ES-I3 (cell line): ENCODE measurements around the gene ATG16L1.

ENCODE experiments used
- H3K36me3 ChIP-seq: 2 replicates; pipeline ENCODE4 v1.6.1; 2013; ENCODE audit warnings: mild to moderate bottlenecking, low read length, control low read depth, moderate library complexity; ENCODE audit not compliant: insufficient read depth
- H3K4me1 ChIP-seq: 2 replicates; pipeline ENCODE4 v1.6.1; 2013; ENCODE audit warnings: mild to moderate bottlenecking, control low read depth, low read length; ENCODE audit not compliant: insufficient read depth
- H3K9ac ChIP-seq: 2 replicates; pipeline ENCODE4 v1.6.1; 2013; ENCODE audit warnings: low read depth, mild to moderate bottlenecking, low read length, moderate library complexity
- H3K9me3 ChIP-seq: 2 replicates; pipeline ENCODE4 v1.6.1; 2013; ENCODE audit warnings: mild to moderate bottlenecking, low read length, moderate library complexity; ENCODE audit not compliant: control insufficient read depth, insufficient read depth

The ATG16L1 gene

DNA sequence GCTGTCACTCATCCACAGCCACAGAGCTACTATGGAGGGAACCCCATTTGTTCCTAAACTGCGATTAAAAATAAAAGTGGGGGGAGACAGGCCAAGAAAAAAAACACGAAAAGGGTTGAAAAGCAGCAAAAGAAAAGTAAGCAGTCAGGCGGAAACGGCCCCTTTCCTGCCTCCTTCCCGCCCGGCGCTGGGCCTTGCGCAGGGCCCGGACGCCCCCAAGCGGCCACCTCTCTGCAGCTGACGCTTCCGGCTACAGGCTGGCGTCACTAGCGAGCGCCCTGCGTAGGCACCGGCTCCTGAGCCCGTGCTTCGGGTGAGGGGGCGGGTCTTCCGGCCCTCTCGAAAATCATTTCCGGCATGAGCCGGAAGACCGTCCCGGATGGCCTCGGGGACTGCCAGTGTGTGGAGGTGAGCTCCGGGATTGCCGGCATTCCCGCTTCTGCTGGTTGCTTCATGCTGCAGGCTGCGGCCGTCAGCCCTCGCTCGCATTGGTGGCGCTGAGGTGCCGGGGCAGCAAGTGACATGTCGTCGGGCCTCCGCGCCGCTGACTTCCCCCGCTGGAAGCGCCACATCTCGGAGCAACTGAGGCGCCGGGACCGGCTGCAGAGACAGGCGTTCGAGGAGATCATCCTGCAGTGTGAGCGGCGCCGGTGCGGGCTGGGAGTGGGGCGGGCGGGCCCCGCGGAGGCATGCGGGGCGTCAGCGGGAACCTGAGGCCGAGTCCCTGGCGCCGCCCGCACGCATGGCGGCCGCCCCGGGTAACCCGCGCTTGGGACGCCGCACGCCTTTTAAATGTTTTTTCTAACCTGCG lies at the start of gene ATG16L1:
ATG16L1 (plus strand) TSS at position 368 of the 811 bp plus-strand sequence; CDS start at position 523, 155 bp downstream.
- Histone ChIP-seq H3K36me3 (peaks cover 7% of the 10 kb centered on the region), H3K9me3 (peaks cover 4% of the 10 kb centered on the region; the same call in 1 of the 2 replicates), H3K9ac (peak within 1 kb of the TSS; percentile 95), H3K4me1 (peaks cover 4% of the 10 kb centered on the region)

DNA sequence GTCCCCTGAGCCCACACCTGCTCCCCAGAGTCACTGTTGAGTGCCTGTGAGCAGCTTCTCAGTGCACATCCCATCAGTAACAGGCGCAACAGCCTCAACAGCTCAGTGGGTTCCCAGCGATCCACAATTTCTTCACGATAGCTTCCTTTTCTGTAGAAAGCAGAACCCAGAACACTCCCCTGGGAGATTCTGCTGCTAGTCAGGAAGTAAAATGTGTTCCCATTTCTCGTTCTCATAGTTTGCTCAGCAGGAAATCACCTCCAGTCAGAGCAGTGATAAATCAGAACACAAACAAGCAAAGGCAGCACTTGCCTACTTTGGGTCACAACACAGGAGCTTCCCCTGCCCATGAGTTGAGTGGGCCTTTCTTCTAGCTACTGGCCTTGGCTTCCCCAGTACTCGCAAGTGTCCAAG lies 48.9 kb upstream of the ATG16L1 start:
- Histone ChIP-seq H3K36me3 (no peaks in the 10 kb centered on the region), H3K9ac (no peak overlapping the region), H3K9me3 (no peaks in the 10 kb centered on the region; the same call in 1 of the 2 replicates), H3K4me1 (no peaks in the 10 kb centered on the region)

DNA sequence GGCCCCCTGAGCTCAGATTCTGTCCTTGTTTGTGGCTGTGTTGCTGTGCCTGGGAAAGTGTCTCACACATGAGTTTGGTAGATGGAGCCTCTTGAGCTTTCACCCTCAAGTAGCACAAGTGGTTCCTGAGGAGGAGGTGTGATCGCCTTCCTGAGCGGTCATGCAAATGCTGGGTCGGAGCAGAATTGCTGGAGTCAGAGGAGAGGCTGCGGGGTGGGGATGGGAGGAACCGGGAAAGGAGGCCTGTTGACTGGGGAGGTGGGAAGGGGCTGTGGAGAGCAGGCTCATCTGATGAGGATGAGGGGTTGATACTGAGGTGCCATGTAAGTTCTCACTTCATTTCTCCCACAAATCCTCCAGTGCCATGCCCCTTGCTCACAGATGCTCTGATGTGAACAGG lies 48.4 kb upstream of the ATG16L1 start:
- H3K9ac ChIP-seq, result no peak overlapping the region
- no peaks in the 10 kb centered on the region; the same call in 1 of the 2 replicates for H3K9me3 ChIP-seq
- H3K4me1 ChIP-seq, result no peaks in the 10 kb centered on the region; the same call in 1 of the 2 replicates
- H3K36me3 ChIP-seq, result no peaks in the 10 kb centered on the region

DNA sequence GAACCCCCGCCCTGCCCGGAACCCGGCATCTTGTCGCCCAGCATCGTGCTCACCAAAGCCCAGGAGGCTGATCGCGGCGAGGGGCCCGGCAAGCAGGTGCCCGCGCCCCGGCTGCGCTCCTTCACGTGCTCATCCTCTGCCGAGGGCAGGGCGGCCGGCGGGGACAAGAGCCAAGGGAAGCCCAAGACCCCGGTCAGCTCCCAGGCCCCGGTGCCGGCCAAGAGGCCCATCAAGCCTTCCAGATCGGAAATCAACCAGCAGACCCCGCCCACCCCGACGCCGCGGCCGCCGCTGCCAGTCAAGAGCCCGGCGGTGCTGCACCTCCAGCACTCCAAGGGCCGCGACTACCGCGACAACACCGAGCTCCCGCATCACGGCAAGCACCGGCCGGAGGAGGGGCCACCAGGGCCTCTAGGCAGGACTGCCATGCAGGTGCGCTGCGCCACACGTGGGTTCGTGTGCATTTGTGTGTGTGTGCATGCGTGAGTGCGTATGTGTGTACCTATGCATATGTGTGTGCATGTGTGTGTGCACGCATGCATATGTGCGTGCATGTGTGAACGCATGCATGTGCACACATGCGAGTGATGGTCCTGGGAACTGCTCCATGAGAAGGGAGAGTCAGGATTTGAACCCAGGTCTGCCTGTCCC lies 47.1 kb upstream of the ATG16L1 start:
- peaks cover 11% of the 10 kb centered on the region for H3K4me1 ChIP-seq
- no peaks in the 10 kb centered on the region for H3K36me3 ChIP-seq
- no peaks in the 10 kb centered on the region; the same call in 1 of the 2 replicates for H3K9me3 ChIP-seq
- H3K9ac ChIP-seq, result no peak overlapping the region

DNA sequence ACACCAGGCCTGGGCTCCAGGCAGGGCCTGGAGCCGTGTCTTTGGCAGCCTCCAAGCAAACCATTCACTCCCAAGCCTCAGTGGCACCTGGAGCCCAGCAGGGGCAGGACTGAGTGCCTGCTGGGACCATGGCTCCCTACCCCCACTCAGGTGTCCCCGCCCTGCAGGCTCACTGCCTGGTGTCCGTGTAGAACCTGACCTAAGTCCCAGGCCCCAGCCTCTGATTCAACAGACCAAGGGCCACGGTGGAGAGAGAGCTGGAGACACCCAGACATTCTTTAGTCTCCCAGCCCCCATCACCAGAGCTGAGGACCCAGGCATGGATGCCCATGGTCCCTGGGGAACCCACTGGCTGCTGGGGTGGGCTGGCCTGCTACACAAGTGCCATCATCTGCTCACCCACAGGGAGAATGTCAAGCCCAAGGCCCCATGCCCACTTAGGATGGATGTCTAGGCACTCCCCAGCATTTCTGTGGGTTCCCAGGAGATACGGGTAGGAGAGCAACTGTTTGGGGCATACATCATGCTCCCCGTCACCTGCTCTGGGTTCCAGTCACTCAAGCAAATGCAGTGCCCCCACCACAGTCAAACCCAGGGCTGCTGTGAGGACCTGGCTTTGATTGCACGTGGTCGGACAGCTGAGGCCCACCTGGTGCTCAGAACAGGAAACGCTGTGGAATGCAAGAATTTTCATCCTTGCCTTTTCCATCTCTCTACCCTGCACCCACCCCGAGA lies 42.9 kb upstream of the ATG16L1 start:
- no peaks in the 10 kb centered on the region for H3K36me3 ChIP-seq
- H3K4me1 ChIP-seq, result peaks cover 29% of the 10 kb centered on the region
- no peaks in the 10 kb centered on the region for H3K9me3 ChIP-seq
- H3K9ac ChIP-seq, result no peak overlapping the region

DNA sequence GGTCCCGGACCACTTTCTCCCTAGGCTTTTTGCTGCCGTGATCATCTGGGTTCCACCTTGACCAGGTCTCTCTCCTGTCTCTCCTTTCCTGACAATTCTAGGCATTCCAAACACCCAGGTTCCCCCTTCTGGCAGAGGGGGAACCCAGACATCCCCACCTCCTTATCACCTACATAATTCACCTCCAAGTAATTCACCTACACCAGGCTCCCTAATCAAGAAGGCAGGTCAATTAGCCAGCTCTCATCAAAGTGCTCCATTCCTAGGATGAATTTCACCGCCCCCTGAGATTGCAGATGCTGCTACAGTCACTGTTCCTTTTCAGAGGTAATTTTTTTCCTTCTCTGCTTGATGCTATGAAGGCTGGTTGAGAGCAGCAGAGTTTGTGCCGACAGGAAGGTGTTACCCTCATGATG lies 42.3 kb upstream of the ATG16L1 start:
- H3K4me1 ChIP-seq, result peaks cover 29% of the 10 kb centered on the region
- H3K9me3 ChIP-seq, result no peaks in the 10 kb centered on the region
- H3K9ac ChIP-seq, result no peak overlapping the region
- H3K36me3 ChIP-seq, result no peaks in the 10 kb centered on the region

DNA sequence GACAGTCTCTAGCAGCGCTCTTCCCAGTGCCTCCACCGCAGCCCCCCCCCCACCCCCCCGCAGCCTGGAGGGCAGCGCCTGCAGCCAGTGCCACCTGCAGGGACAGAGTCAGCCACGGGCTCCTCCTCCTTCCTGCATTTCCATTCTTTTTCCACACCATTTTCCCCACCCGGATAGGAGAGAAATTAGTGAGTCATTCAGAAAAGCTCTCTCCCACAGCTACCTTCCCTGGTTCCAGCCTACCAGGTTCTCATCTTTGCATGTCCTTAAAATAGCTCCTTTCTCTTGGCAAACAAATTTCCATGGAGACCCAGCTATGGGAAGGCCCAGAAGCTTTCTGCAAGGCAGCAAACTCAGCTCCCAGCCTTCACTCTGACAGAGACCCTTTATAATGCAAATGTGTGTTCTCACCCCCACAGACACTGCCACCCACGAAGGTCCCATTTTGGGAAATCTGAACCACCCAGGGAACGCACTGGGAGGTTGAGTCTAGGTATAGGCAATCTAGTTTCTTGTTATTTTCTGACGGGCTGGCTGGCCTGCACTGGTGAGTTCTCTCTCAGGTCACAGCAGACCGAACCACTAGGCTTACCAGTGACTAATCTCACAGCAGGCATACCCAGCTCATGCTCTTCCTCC lies 41.8 kb upstream of the ATG16L1 start:
- Histone ChIP-seq H3K9ac (no peak overlapping the region; the same call in 1 of the 2 replicates), H3K36me3 (no peaks in the 10 kb centered on the region), H3K9me3 (no peaks in the 10 kb centered on the region), H3K4me1 (peaks cover 29% of the 10 kb centered on the region)

DNA sequence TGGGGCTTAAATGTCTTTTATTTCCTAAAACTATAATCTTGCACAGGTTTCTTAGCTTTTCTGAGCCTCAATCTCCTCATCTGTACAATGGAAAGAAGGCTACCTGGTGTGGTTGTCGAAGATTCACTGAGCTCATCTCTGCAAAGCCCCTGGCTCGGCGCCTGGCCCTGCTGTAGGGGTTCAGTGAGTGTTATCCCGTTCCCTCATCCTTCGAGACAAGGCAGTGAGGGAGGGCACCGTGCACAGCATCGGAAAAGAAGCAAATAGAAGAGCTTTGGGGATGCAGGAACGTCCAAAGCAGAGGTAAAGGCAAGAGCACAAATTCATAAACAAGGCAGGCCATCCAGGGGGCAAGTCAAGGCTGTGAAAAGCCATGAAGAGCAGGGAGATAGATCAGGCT lies 41.2 kb upstream of the ATG16L1 start:
- Histone ChIP-seq H3K36me3 (no peaks in the 10 kb centered on the region), H3K9ac (no peak overlapping the region), H3K9me3 (no peaks in the 10 kb centered on the region), H3K4me1 (peaks cover 29% of the 10 kb centered on the region)

DNA sequence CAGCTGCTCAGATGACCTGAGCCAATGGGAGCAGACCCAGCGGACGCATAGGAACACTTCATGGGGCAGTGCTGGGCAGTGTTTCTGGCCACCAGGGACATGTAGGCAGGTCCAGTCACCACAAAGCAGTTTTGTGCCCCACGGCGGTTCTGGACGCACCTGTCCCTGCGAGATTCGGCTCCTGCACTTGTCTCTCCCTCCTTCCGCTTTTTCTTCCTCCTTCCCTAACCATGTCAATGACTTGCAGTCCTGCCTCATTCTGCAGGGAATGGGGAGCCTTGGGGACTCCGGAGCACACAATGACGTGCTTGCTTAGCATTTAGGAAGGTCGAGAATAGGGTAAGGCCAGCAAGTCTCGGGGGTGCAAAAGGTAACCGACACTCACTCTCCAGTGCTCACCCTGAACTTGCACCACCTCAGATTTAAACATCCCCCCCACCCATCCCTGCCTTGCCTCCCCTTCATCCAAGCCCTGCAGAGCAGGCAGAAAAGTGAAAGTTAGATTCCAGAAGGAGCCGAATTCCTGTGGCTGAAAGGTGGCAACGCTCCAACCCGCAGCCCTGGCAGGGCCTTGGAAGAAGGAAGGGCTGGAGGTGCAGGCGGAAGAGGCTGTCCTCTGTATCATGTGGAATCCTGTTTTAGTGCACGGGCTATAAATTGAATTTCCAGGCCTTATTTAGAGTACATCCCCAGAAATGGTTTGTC lies 40.5 kb upstream of the ATG16L1 start:
- H3K9me3 ChIP-seq, result no peaks in the 10 kb centered on the region
- peaks cover 29% of the 10 kb centered on the region for H3K4me1 ChIP-seq
- H3K36me3 ChIP-seq, result no peaks in the 10 kb centered on the region
- no peak overlapping the region for H3K9ac ChIP-seq

DNA sequence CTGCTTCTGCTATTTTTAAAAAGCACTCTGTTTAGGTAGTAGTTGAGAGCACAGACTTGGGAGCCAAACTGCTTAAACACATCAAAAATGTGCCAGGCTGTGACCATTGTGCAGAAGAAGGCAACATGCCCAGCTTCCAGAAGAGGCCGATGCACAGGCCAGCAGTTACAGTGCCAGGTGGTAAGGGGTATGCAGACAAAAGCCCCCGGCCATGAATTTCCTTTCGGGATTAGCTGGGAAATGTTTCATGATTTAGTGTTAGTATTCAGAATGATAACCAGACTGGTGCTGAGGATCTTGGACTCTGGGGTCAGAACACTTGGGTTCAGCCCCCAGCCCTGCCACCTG lies 40.0 kb upstream of the ATG16L1 start:
- H3K9me3 ChIP-seq, result no peaks in the 10 kb centered on the region
- no peaks in the 10 kb centered on the region for H3K36me3 ChIP-seq
- H3K9ac ChIP-seq, result no peak overlapping the region
- peaks cover 29% of the 10 kb centered on the region for H3K4me1 ChIP-seq

DNA sequence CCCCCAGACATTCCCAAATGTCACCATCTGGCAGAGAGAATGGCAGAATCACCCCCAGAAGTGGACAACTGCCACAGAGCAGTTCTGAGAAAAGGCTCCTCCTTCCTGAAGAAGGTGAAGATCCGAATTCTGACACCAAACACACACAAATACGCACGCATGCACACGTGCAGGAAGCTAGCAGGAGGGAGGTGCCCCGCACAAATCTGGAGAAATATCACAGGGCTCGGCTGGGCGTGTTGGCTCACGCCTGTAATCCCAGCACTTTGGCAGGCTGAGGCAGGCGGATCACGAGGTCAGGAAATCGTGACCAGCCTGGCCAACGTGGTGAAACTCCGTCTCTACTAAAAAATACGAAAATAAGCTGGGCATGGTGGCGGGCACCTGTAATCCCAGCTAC lies 38.5 kb upstream of the ATG16L1 start:
- no peaks in the 10 kb centered on the region for H3K36me3 ChIP-seq
- H3K9me3 ChIP-seq, result no peaks in the 10 kb centered on the region
- no peak overlapping the region for H3K9ac ChIP-seq
- H3K4me1 ChIP-seq, result peaks cover 29% of the 10 kb centered on the region

DNA sequence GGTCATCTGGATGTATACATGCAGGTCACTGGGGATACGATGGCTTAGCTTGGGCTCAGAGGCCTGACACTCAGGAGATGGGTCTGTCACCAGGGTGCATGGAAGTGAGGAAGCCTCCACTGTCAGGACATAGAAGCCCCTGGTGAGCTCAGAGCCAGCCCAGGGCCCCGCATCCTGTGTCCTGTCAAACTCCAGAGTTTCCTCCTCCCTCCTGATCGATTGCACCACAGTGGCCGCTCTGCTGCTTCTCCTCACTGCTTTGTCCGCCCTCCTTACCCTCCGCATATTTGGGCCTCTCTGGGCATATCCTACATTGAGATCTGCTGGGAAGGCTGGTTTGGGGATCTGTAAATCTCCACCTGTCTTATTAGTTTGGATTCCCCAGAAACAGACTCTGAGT lies 37.5 kb upstream of the ATG16L1 start:
- H3K9ac ChIP-seq, result no peak overlapping the region
- no peaks in the 10 kb centered on the region for H3K9me3 ChIP-seq
- H3K4me1 ChIP-seq, result peaks cover 22% of the 10 kb centered on the region
- no peaks in the 10 kb centered on the region for H3K36me3 ChIP-seq

DNA sequence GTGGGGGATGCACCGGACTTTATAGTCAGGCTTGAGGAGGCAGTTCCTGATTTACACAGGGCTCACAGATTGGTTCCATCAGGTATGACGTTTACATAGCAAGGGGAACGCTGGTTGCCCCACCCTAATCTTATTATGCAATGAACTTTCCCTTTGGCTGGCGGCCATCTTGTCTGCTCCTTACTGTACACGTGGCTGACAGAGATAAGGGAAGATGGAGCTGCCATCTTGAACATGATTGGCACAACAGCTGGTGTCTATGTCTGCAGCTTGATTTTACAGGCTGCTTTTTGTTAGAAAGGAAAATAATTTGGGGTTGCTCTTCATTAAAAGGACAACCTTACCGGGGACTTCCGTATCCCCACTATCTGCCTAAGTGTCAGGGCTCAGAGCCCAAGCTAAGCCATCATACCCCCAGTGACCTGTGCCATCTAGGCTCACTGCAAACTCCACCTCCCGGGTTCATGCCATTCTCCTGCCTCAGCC lies 33.5 kb upstream of the ATG16L1 start:
- Histone ChIP-seq H3K9ac (no peak overlapping the region), H3K9me3 (no peaks in the 10 kb centered on the region), H3K4me1 (no peaks in the 10 kb centered on the region), H3K36me3 (no peaks in the 10 kb centered on the region)

DNA sequence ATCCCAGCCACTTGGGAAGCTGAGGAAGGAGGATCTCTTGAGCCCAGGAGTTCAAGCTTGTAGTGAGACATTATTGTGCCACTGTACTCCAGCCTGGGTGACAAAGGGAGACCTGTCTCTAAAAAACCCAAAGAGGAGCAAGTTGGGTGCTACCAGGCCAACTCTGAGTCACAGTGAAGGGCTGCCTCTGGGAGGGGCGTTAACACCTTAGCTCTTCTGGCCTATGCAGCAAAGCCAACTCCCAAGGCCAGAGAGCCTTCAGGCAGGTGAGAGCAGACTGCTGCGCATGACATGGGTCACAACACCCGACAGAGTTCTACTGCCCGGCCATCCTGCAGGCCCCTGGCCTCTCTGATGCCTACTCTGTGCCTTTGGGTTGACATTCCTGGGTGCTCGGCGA lies 32.6 kb upstream of the ATG16L1 start:
- H3K36me3 ChIP-seq, result no peaks in the 10 kb centered on the region
- H3K4me1 ChIP-seq, result no peaks in the 10 kb centered on the region
- no peaks in the 10 kb centered on the region for H3K9me3 ChIP-seq
- H3K9ac ChIP-seq, result no peak overlapping the region
